GM21360 (cell line): ENCODE results near the gene OMP.

ENCODE experiments used
- ATAC-seq: cut with Tn5 transposase; IDR thresholded peaks from one replicate; pipeline ENCODE4 v1.9.1; 2021; ENCODE audit warnings: mild to moderate bottlenecking, moderate library complexity; ENCODE audit not compliant: unreplicated experiment

OMP gene

DNA sequence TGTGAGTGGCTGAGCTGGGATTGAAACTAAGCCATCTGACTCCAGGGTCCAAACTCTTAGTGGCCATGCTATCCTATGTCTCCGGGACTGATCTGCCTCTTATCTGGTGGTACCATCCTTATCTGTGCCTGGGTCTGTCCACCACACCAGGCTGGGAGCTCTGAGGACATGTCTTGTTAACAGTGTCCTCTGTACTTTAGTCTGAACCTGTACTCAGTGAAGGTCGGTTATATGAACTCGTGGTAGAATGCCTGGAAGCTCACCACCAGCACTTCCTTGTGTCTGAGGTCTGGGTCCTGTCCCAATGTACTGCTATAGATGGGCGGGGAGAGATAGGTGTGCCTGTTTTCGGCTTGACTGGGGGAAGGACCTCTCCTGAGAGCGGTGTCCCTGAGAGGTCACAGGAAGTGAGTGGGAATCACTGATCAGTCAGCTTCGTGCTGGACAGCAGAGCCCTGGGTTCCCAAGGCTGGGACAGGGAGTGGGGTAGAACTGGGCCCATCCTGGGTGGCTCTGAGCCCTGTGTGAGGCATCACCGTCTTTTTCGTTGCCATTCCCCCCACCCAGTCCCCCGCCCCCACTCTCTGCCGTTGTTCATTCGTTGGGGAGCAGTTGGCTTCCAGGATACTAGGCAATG, 34.3 kb downstream of the OMP start:
- no peak for ATAC-seq

DNA sequence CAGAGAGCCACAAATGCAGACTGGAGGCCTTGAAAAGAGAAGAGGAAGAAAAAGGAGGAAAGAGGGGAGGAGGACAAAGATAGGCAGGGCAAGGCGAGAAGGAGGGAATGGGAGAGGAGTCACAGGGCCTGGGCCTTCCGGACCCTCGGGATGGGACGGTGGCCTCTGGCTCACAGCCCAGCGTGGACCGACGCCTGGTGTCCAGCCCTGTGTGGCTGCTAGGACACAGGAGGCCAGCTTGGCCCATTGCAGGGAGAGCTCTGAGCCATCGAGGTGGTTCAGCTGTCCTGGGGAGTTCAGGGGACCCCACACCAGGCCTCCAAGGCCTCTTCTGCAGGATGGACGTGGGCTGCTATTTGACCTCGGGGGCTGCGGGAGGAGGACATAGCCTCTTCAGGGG, 34.8 kb downstream of the OMP start:
- ATAC-seq: no peak

- no peak for ATAC-seq
Observed at GRCh38 chr11:77138106-77138649, 35.5 kb downstream of the OMP start.

- ATAC-seq: no peak
Observed at GRCh38 chr11:77139201-77139600, 36.6 kb downstream of the OMP start.

DNA sequence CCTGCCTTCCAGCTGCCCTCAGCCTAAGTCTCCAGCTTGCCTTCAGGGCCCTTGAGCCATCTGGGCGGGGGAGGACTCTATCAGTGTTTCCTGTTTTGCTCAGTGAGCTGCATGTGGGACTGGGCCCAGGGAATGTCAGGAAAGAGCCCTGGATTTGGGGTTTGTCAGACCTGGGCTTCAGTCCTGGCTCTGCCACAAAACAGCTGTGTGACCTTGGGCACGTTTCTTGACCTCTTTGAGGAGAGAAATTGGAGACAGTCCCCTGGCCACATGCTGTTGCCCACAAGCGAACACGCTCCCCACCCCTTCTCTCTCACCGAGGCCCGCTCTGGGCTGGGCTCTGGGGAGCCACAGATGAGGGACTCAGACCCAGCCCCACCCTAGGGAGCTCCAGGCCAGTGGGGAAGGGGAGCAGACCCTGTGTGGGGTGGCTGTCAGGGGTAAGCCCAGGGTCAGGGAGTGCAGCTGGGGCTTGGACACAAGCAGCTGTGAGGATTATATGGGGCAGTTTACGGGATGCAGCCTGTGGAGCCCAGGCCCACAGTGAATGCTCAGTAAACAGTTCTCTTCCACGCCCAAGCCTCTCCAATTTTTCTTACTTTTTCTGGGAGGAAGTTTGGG, 37.7 kb downstream of the OMP start:
- ATAC-seq: no peak

DNA sequence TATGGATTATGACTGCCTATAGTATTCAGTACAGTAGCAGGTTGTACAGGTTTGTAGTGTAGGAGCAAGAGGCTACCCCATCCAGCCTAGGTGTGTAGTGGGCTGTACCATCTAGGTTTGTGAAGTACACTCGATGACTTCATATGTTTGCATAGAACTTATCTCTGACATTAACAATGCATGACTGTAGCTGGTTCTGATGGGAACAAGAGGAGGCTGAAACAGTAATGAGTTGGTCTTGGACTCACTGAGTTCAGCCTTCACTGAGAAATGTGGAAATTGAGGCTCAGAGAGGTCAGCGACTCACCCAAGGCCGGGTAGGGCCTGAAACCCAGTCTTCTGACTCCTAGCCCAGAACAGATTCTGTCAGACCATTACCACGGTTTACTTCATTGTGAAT, 38.4 kb downstream of the OMP start:
- no peak for ATAC-seq

DNA sequence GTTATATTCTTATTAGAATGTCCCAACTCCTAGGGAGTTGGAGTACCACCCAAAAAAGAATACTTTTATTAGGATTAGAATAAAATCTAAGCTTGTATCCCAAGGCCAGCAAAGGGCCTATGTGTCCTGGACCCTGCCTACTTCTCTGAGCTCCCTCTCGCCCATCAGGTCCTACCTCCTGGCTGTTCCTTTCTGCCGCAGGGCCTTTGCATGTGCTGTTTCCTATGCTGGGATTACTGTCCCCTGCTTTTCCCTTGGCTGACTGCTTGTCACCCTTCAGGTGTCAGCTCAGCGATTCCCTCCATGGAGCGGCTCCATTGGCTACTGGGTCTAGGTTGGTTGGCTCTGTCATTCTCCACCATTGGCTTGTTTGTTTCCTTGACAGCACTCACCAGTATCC, 38.8 kb downstream of the OMP start:
- no peak for ATAC-seq

DNA sequence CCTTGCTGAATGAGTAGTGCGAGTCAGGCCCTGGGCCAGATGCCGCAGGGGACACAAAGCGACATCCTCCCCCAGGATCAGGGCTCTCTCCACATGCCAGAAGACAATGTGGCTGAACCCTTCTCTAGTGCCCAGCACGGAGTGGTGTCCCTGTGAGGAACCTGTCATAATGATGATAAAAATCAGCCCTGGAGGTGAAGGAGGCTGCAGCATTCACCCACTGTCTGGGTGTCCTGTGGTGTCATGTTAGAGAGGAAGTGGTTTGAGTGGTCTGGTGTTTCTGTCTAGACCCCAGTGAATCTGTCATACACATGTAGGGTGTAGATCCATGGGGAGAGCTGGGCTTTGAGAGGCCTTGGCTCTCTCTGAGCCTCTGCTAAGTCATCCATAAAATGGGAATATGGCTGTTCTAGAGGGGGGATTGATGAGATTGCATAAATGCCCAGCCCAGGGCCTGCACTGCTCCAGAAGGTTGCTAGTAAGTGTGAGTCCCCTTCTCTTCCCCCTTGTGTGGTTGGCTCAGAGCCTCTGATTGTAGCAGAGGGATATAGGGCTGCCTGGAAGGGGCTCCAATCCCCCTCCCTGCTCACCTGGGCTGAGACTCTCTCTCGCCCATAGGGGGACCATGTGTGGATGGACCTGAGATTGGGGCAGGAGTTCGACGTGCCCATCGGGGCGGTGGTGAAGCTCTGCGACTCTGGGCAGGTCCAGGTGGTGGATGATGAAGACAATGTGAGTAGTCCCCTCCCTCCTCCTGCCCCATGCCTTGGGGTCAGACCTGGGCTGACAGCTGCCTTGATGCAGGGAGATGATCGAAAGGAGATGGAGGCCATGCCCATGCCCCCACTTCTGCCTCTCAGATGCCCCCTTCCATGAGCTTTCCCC, 39.7 kb downstream of the OMP start:
- ATAC-seq: no peak

DNA sequence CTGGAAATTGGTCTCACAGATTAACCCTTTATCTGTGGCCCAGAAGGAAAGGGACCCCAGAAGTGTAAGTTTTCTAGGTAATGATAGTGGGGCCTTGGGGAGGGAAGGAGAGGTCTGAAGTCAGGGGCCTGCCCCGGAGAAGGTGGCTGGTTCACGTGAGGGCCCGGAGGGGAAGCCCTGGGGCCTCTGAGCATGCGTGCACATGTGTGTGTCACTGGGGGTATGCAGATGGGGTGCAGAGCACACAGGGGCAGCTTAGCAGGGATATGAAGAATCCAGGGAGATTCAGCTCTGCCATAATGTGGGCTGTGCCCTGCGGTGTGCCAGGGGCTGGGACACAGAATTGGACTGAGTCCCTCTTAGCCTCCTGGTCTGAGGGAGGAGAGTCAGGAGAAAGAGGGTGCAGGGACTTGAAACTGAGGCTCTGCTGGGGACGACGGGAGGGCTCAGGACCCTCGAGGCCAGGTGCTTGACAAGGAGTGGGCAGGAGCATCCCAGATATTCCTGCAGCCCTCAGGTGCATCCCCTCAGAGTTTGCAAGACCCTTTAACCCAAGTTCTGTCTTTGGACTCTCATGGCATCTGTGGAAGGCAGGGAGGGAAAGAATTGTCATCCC, 40.9 kb downstream of the OMP start:
- ATAC-seq: no peak

DNA sequence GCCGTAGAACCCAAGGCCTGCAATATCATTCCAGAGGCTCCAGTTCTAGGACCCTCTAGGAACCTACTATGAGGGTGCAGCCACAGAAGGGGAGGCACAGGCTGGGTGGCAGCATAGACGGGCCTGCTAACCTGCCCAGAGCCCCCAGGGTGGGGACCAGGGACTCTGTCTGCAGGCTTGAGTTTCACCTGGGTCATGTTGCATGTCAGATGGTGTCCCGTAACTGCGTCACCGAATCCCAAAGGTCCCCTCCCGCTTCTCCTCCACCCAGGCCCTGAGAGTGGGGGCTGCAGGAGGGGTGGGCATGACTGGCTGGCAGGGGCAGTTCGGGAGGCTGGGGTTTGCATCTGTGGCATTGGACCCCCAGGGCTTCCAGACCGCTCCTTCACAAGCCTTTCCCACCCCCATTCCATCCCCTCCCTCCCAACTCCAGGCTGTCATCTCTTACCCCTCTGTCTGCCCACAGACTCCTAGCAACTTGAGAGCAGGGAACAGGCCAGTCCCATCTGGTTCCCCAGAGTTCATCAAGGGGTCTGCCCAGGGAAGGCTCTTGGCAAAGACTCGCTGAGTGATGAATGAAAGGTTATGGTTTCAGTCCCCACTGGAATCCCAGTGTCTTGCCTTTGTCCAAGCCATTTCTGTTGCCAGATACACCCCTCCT, 41.7 kb downstream of the OMP start:
- no peak for ATAC-seq

DNA sequence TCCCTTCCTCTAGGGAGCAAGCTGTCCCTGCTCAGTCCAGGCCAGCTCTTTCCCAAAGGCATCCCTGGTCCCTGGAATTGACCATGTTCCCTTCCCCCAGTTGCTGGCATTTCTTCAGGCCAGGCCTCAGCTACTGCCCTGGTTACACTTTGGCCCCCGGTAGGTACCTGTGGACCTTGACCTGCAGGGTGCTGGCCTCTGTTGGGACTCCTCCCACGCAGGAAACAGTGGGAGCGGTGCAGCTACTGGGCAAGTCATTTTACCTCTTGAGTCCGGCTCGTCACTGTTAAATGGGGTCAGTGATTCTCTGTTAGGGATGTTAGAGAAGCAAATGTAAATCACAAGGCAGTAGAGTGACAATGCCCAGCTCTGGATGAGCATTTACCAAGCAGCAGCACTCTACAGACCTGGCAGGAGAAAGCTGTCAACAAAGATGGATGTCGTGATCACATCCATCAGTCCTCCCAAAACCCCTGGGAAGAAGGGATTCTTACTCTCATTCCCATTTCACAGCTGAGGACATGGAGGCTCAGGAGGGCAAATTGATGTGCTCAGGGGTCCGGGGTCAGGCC, 42.3 kb downstream of the OMP start:
- no peak for ATAC-seq

GRCh38 chr11:77146261-77147035, 43.8 kb downstream of the OMP start:
- no peak for ATAC-seq

GRCh38 chr11:77147036-77147315, 44.3 kb downstream of the OMP start:
- ATAC-seq: no peak

- no peak for ATAC-seq
Observed at GRCh38 chr11:77147668-77148321, 45.2 kb downstream of the OMP start.

- no peak for ATAC-seq
Observed at GRCh38 chr11:77148963-77149715, 46.5 kb downstream of the OMP start.

DNA sequence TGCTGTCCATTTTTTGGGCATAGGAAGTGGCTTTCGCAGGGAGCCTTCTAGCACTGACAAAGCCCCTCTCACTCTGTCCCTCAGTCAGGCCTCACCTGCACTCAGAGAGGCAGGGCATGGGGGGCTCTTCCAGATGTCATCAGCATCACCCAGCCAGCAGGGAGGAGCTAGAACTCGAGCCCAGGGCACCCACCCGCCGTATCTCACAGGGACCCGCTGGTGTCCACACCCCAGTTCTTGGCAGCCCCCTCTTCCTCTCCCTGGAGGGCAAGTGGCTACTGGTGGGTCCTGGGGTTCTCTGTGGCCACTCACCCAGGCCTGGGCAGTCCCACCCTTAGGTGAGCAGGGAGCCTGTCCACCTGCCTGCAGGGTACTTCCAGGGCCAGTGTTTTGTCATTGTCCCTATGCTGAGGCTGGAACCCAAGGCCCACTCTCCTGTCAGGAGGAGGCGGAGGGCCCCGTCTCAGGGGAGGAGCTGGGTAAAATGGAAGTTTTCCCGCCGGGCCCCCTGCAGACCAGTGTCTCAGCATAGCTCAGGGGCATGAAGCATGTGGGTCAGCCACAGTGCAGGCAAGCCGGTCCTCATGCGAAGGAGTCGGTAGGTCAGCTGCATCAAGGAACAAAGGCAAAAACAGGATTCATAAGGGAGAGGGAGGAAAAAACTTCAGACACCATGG, 47.2 kb downstream of the OMP start:
- no peak for ATAC-seq

DNA sequence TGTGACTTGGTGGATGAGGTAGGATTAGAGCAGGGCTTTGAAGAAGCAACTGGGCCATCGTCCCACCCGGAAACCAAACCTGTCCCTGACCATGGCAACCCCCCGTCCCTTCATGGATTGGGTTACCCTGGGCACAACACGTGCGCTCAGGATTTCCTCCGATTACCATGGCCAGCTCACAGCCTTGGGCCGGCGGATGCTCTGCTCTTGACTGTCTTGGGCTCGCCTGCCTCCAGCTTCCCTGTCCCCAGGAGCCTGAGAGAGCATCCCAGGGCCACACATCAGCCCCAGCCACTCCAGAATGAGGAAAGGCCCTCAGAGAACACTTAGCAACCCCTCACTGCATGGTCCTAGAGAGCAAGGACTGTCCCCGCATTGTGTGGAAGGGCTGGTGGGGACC, 48.2 kb downstream of the OMP start:
- ATAC-seq: no peak
